NOMO-1 treated with DMSO at 0.1 percent for 48 hours (cell line): ENCODE data around the gene RLF.
A peak's percentile ranks its signal among the peaks of the same experiment; 100 is the strongest.

Experiments used
- DNase-seq: peaks from one replicate; lab custom pipeline; 2025; ENCODE audit not compliant: unreplicated experiment; lab: John Stamatoyannopoulos, UW

Gene RLF

DNA sequence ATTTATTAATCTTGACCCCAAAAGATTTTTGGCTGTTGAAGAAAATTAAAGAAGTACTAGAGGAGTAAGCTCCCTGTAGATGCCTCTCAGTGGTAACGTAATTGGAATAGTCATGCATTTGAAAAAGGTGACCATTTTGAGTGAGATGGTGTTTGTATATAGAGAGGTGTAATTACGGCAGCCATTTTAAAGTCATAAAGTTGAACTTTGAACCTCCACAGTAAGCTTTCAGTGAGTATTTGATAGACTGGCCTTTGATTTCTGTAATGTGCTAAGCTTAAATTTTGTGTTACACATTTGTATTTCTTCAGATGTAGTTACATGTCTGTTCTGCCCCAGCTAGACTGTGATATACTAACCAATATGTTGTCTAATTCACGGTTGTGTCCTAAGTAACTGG is 65.0 kb downstream of the RLF start:
- no peak for DNase-seq

GRCh38 chr1:40232444-40232843 is 71.3 kb downstream of the RLF start:
- DNase-seq: peak; percentile 4

DNA sequence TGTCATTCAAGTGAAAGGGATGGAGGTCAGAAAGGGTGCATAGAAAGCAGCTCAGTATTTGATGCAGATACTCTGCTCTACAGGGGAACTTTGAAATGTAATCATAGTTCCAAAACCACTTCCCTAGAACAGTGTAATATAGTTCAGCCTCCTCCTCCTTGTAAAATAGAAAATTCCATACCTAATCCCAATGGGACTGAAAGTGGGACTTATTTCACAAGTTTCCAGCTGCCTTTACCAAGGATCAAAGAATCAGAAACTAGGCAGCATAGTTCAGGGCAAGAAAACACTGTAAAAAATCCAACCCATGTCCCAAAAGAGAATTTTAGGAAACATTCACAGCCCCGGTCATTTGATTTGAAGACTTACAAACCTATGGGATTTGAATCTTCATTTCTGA is 78.4 kb downstream of the RLF start:
- no peak for DNase-seq

DNA sequence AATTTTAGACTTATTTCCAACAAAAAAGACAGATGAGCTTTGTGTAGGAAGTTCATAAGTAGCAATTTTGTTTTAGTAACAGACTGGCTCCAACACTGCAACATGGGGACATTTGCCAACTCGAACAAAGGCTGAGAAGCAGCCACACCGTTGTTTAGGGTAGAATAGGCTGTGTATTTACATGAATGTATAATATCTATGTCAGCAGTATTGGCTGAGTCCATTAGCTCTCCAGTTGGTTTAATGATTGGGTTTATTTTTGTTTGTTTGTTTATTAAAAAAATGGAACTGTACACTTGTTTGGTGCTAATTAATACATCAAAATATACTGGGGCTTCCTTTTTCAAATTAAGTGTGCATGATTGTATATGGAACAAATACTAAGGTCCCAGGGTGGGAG is 79.2 kb downstream of the RLF start:
- no peak for DNase-seq

- peak; percentile 13 for DNase-seq
Measured at GRCh38 chr1:40241362-40241761, 80.2 kb downstream of the RLF start.

DNA sequence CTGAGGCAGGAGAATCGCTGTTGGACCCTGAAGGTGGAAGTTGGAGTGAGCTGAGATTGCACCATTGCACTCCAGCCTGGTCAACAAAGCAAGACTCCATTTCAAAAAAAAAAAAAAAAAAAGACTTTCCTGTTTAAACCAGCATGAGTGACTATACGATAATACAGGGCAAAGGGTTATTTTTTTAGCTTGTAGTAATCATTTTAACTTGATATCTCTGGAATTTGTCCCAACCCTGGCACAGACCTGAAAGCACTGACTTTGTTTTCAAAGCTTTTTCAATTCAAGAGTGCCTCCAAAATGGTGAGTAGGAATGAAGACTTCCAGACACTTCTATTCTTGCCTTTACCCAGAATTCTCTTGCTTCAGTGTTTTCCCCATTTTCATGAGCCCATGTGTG is 82.2 kb downstream of the RLF start:
- no peak for DNase-seq

- DNase-seq: no peak
Measured at GRCh38 chr1:40244138-40244744, 83.1 kb downstream of the RLF start.

- DNase-seq: no peak
Measured at GRCh38 chr1:40245686-40246085, 84.5 kb downstream of the RLF start.

GRCh38 chr1:40247655-40248054 is 86.5 kb downstream of the RLF start, which contains the start of gene TMCO2:
TSS of gene TMCO2 (plus strand) at chr1:40247937. CDS start at chr1:40247994, 57 bp downstream.
- DNase-seq: no peak

DNA sequence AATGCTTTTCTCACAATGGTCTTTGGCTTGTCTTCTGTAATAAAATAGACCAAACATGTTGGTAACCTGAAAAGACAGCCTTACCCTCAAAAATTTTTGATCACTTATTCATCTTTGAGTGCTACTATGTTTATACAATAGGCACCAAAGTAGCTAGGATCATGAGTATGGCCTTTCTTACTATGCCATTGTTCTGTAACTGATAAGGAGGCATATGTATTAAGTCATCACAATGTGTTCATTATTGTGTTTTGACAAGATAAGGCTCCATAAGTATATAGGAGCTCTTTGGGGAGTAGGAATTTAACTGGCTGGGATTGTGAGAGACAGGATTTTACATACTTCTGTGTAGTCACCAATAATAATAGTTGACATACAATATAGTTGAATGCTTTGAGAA is 87.2 kb downstream of the RLF start:
- DNase-seq: no peak

GRCh38 chr1:40251456-40251855 is 90.3 kb downstream of the RLF start:
- DNase-seq: no peak

- DNase-seq: no peak
Measured at GRCh38 chr1:40252601-40253000, 91.4 kb downstream of the RLF start.

DNA sequence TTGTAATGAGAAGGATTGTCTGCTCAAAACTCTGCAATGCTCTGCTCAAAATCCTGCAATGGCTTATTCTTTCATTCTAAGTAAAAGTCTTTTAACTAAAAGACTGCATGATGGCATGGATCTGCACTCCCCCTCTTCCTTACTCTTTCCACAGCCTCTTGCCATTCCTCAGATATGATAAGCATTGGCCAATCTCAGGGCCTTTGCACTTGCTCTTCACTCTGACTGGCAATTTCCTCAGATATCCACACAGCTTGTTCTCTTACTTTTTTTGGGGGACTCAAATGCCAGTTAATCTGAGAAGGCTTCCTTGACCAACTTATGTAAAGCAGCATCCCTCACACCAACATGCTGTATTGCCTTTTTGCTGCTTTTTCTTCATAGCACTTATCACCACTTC is 94.0 kb downstream of the RLF start:
- no peak for DNase-seq

GRCh38 chr1:40256401-40257084 is 95.4 kb downstream of the RLF start:
- no peak for DNase-seq

- peak; percentile 41 for DNase-seq
Measured at GRCh38 chr1:40257313-40257687, 96.1 kb downstream of the RLF start.

- DNase-seq: peak; percentile 97
Measured at GRCh38 chr1:40257688-40258444, 96.7 kb downstream of the RLF start, which contains the start of gene ZMPSTE24. TSS of gene ZMPSTE24 (plus strand) at chr1:40258236. CDS start at chr1:40258272, 36 bp downstream.

DNA sequence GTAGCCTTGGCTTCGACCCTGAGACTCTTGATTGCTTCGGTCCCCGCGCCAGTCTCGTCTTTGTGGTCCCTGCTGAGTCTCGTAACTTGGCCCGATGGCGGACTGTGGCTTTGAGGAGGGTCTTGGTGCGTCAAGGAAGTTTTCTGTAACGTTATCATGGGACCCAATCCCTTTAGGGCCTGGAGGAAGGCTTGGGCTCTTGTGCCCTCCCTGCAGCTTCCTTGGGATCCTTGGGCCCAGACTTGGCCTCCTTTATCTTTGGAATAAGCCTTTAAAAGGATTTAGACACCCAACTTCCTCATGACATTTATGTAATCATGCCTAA is 97.2 kb downstream of the RLF start:
- no peak for DNase-seq

- no peak for DNase-seq
Measured at GRCh38 chr1:40264354-40264781, 103.2 kb downstream of the RLF start.

DNA sequence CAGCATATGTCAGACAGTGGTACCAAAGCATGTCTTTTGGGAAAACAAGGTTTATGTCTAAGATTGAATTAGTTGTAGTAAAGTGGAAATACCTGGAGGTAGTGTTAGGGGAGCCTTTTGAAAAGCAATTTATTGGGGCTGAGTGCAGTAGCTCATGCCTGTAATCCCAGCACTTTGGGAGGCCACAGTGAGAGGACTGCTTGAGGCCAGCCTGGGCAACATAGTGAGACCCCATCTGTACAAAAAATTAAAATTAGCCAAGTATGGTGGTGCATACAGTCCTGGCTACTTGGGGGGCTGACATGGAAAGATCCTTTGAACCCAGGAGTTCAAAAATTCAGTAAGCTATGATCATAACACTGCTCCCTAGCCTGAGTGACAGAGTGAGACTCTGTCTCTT is 104.1 kb downstream of the RLF start:
- no peak for DNase-seq

DNA sequence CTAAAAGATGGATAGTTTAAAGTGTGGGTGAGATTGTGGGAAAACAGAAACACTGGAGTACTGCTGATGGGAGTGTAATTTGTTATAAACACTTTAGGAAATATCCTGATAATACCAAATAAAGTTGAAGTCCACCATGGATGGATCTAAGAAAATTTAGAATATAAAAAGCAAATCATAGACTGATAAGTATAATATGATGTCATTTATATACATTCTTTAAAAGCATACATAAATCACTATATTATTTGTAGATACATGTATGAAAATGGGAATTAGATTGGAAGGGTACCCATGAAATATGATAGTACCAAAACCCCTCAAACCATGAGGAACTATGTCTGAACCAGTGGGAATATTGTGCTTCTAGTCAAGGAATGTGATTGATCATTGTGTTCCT is 104.7 kb downstream of the RLF start:
- DNase-seq: no peak

DNA sequence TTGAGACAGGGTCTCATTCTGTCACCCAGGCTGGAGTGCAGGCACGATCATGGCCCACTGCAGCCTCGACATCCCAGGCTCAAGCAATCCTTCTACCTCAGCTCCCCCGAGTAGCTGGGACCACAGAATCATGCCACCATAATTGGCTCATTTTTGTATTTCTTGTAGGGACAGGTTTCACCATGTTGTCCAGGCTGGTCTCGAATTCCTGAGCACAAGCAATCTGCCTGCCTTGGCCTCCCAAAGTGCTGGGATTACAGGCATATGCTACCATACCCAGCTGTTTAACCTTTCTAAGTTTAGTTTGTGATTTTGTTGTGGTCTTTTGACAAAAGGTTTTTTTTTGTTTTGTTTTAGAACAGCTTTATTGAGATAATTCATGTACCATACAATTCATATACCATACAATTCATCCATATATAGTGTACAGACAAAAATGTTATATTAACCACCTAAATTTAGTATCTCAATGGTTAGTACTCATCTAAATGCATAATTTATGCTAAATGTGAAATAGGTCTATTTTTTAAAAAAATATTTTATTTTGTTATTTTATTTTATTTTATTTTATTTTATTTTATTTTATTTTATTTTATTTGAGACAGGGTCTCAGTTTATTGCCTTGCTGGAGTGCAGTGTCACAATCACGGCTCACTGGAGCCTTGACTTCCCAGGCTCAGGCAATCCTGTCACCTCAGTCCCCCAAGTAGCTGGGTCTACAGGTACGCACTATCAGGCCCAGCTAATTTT is 105.8 kb downstream of the RLF start:
- no peak for DNase-seq
